C4-2B (cell line): ENCODE measurements around the gene RAB3A.
A peak's percentile ranks its signal among the peaks of the same experiment; 100 is the strongest.
"Not testable (repeated sequence)": the region's sequence is repeated elsewhere in the genome, so short reads cannot be mapped to it uniquely, and the experiment has no call there.

Experiments used
- H3K27ac ChIP-seq: fragments of 450-650 bp; 2 replicates; pipeline ENCODE4 v1.5.1; 2017
- ZFX ChIP-seq: fragments of 450-650 bp; IDR thresholded peaks from 2 replicates; pipeline ENCODE4 v1.6.1; 2017
- TF ChIP-seq, protein P1 (sequence below): fragments of 450-650 bp; conservative IDR thresholded peaks from 2 replicates; pipeline ENCODE4 v1.5.1; 2017; ENCODE audit warnings: mild to moderate bottlenecking

RAB3A gene

GRCh38 chr19:18164072-18164471 is 39.8 kb downstream of the RAB3A start:
- no peak overlapping the region for H3K27ac ChIP-seq
- no peak for TF ChIP-seq ZFX
- TF ChIP-seq, protein P1, sequence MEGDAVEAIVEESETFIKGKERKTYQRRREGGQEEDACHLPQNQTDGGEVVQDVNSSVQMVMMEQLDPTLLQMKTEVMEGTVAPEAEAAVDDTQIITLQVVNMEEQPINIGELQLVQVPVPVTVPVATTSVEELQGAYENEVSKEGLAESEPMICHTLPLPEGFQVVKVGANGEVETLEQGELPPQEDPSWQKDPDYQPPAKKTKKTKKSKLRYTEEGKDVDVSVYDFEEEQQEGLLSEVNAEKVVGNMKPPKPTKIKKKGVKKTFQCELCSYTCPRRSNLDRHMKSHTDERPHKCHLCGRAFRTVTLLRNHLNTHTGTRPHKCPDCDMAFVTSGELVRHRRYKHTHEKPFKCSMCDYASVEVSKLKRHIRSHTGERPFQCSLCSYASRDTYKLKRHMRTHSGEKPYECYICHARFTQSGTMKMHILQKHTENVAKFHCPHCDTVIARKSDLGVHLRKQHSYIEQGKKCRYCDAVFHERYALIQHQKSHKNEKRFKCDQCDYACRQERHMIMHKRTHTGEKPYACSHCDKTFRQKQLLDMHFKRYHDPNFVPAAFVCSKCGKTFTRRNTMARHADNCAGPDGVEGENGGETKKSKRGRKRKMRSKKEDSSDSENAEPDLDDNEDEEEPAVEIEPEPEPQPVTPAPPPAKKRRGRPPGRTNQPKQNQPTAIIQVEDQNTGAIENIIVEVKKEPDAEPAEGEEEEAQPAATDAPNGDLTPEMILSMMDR = no peak

DNA sequence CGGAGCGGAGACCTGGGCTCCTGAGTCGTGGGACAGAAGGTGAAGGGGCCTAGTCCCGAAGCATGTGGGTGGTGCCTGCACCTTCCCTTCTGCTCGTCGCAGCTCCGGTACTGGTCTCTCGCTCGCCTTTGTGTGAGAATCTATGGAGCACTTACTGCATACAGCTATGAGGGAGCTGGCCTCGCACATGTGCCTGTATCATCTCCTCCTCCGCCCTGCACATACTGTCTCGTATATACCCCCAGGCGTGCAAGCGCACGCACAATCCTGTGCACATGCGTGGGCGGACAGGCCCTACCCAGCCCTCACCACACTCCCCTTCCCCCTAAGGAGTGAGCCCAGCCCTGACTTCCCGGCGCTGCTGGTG is 42.2 kb downstream of the RAB3A start:
- no peak for TF ChIP-seq ZFX
- TF ChIP-seq, protein P1 = peak; percentile 83
- H3K27ac ChIP-seq = peak overlapping the region; percentile 90; the same call in 1 of the 2 replicates

DNA sequence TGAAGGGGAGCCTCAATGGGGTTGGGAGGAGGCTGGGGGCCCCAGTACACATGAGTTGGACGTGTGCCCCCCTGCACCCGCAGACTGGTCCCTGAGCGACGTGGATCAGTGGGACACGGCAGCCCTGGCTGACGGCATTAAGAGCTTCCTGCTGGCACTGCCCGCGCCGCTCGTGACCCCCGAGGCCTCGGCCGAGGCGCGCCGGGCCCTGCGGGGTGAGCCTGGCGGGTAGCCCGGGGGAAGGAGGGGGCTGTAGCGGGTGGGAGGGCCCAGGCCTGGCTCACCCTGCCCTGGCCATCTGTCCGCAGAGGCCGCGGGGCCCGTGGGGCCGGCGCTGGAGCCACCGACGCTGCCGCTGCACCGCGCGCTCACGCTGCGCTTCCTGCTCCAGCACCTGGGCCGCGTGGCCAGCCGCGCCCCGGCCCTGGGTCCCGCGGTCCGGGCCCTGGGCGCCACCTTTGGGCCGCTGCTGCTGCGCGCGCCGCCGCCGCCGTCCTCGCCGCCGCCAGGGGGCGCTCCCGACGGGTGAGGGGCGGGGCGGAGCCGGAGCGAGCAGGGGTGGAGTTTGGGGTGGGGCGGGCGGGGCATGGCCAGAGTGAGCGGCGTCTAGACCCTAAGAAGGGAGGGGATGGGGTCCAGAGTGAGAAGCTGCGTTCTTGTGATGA is 42.7 kb downstream of the RAB3A start:
- TF ChIP-seq ZFX = peak; percentile 93; the same call in 1 of the 2 replicates
- TF ChIP-seq, protein P1 = peak; percentile 99
- H3K27ac ChIP-seq = peak overlapping the region; percentile 90

DNA sequence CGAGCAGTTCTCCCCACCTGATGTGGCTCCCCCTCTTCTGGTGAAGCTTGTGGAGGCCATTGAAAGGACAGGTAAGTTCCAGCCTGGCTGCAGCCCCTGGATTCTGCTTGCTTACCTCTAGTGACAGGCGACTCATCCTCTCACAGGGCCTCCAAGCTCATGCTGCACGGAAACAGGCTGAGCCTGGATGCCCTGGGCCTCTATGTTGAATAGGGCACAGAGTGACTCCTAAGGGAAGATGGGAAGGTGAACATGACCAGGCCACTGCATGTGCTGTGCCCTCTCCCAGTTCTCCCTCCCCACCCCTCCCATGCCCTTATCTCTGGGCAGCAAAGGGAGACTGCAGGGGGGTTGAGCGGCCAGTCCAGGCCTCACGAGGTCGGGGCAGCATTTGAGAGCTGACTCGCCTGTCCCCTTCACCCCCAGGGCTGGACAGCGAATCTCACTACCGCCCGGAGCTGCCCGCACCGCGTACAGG is 43.3 kb downstream of the RAB3A start:
- peak overlapping the region; percentile 90 for H3K27ac ChIP-seq
- no peak for TF ChIP-seq ZFX
- TF ChIP-seq, protein P1 = no peak

DNA sequence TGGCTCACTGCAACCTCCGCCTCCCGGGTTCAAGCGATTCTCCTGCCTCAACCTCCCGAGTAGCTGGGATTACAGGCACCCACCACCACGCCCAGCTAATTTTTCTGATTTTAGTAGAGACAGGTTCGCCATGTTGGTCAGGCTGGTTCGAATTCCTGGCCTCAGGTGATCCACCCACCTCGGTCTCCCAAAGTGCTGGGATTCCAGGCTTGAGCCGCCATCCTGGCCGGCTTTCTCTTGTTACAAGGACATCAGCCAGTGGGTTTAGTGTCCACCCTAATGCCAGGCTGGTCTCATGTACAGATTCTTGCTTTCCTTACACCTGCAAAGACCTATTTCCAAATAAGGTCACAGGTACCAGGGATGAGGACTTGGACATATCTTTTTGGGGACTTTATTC is 44.0 kb downstream of the RAB3A start:
- TF ChIP-seq, protein P1 = no peak
- TF ChIP-seq ZFX = no peak
- peak overlapping the region; percentile 90; the same call in 1 of the 2 replicates for H3K27ac ChIP-seq

- not testable (repeated sequence) for H3K27ac ChIP-seq
These were observed 44.7 kb downstream of the RAB3A start for GRCh38 chr19:18159059-18159616.

GRCh38 chr19:18158467-18158866 is 45.4 kb downstream of the RAB3A start:
- H3K27ac ChIP-seq = no peak overlapping the region
- TF ChIP-seq, protein P1 = no peak
- no peak for TF ChIP-seq ZFX
